ENCODE data around the gene DUOXA2.
A peak's percentile ranks its signal among the peaks of the same experiment; 100 is the strongest.

DUOXA2 gene

GRCh38 chr15:45138814-45139765 lies 25.0 kb downstream of the DUOXA2 start:
- DNase-seq: no peak

- DNase-seq: no peak
These were observed 25.6 kb downstream of the DUOXA2 start for GRCh38 chr15:45139770-45140169.

GRCh38 chr15:45140557-45141250 lies 26.6 kb downstream of the DUOXA2 start:
- DNase-seq: no peak

- DNase-seq: no peak
These were observed 27.3 kb downstream of the DUOXA2 start for GRCh38 chr15:45141386-45141785.

GRCh38 chr15:45143056-45143455 lies 28.9 kb downstream of the DUOXA2 start:
- no peak for DNase-seq

GRCh38 chr15:45143946-45144345 lies 29.8 kb downstream of the DUOXA2 start:
- no peak for DNase-seq

- DNase-seq: no peak
These were observed 30.6 kb downstream of the DUOXA2 start for GRCh38 chr15:45144775-45145174.

- DNase-seq: no peak
These were observed 32.3 kb downstream of the DUOXA2 start for GRCh38 chr15:45146405-45146804.

- DNase-seq: no peak
These were observed 33.5 kb downstream of the DUOXA2 start for GRCh38 chr15:45147606-45148005.

- no peak for DNase-seq
These were observed 34.2 kb downstream of the DUOXA2 start for GRCh38 chr15:45148076-45149059.

- no peak for DNase-seq
These were observed 34.9 kb downstream of the DUOXA2 start for GRCh38 chr15:45149060-45149459.

GRCh38 chr15:45150481-45150880 lies 36.4 kb downstream of the DUOXA2 start:
- no peak for DNase-seq

- DNase-seq: no peak
These were observed 36.9 kb downstream of the DUOXA2 start for GRCh38 chr15:45150997-45151396.

- no peak for DNase-seq
These were observed 38.1 kb downstream of the DUOXA2 start for GRCh38 chr15:45151998-45152828.

- DNase-seq: no peak
These were observed 41.6 kb downstream of the DUOXA2 start for GRCh38 chr15:45155739-45156138.

- DNase-seq: no peak
These were observed 42.8 kb downstream of the DUOXA2 start for GRCh38 chr15:45156744-45157455.

- no peak for DNase-seq
These were observed 43.8 kb downstream of the DUOXA2 start for GRCh38 chr15:45157974-45158373.

GRCh38 chr15:45161666-45162065 lies 47.5 kb downstream of the DUOXA2 start:
- DNase-seq: no peak

- DNase-seq: peak; percentile 76
These were observed 48.8 kb downstream of the DUOXA2 start for GRCh38 chr15:45162771-45163507.

- no peak for DNase-seq
These were observed 49.4 kb downstream of the DUOXA2 start for GRCh38 chr15:45163508-45163856.

GRCh38 chr15:45164914-45165313 lies 50.8 kb downstream of the DUOXA2 start:
- no peak for DNase-seq
